GM19395 (cell line): ENCODE data around the gene CYB5R3.
"Not testable (repeated sequence)": the region's sequence is repeated elsewhere in the genome, so short reads cannot be mapped to it uniquely, and the experiment has no call there.

Source experiments
- ATAC-seq: cut with Tn5 transposase; IDR thresholded peaks from one replicate; pipeline ENCODE4 v1.9.1; 2021; ENCODE audit warnings: mild to moderate bottlenecking, moderate library complexity; ENCODE audit not compliant: unreplicated experiment

CYB5R3 gene

GRCh38 chr22:42626431-42626830 is 22.8 kb downstream of the CYB5R3 start:
- ATAC-seq, result no peak

DNA sequence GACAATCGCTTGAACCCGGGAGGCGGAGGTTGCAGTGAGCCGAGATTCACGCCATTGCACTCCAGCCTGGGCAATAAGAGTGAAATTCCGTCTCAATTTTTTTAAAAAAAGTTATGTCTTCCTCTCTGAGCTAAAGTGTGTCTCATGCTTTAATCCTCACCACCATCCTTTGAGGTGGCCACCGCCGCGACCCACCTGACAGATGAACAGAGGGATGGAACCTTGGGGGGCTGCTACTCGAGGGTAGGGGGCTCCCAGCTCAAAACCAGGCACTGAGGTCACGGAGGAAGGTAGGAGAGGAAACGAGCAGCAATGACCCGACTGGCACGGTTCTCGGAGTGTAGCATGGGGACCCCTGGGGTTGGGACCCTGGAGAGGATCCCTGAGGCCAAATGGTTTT is 23.8 kb downstream of the CYB5R3 start:
- ATAC-seq, result no peak

GRCh38 chr22:42624551-42625106 is 24.6 kb downstream of the CYB5R3 start:
- ATAC-seq, result no peak

DNA sequence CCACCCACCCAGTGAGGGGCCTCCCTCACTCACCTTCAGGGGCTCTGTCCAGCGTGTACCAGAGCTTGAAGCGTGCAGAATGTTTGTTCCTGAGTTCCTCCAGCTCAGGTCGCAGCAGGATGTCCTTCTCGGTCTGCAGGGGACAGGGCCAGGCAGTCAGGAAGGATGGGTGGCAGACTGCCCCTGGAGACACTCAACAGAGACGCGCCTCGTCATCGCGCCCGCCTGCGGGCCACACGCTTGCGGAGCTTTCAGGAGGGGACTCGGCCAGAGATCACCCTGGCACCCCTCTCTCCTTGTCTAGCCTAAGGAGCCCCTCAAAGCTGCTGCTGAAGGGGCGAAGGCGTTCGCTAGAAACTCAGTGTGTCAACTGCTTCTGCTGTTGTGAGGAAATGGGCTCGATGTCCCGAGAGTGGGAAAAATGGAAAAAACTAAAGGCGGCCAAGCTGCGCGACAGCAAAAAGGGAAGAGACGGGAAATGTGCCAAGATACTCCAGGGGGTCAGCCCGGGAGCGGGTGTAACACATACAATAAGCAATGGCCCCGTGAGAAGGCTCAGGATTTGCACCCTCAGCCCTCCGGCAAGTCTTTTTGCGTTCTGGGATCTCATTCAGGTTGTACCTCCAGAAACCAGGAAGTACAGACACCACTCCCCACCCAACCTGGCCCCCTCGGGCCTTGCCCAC is 25.3 kb downstream of the CYB5R3 start:
- ATAC-seq, result no peak

DNA sequence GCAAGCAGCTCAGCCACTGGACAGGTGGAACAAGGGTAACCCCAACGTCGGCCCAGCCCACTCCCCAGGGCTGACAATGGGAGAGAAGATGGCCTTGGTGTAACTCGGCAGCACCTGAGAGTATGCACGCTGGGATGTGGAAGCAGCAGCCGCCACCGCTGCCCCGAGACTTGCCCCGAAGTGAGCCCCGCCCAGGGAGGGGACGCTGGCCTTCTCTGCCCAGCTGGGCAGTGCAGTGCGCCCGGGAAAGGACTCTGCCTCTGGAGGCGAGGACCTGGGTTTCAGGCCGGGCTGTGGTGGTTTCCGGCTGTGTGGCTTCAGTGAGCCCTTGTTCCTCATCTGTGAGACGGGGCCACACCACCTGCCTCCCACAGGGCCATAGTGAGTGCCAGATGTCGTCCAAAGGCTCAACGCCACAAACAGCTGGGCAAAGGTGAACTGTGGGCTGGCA is 25.9 kb downstream of the CYB5R3 start:
- ATAC-seq, result no peak

GRCh38 chr22:42622061-42622710 is 27.0 kb downstream of the CYB5R3 start:
- ATAC-seq, result no peak

GRCh38 chr22:42621505-42622002 is 27.6 kb downstream of the CYB5R3 start:
- ATAC-seq, result no peak

DNA sequence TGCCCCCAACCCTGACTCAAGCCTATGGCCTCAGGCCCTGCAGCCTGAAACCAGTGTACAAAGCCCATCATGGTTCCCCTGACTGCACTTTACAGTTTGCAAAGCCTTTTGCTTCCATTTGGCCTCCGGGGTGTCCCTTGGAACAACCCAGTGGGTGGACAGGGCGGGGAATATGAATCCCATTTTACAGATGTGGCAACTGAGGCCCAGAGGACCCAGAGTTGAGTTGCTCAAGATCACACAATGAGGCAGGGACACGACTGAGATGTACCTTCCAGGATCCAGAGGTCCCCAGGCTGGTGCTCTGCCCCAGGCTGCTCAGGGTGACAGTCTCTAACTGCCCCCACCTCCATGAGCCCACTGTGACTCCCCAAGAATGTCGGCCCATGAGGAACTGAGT is 29.1 kb downstream of the CYB5R3 start:
- no peak for ATAC-seq

DNA sequence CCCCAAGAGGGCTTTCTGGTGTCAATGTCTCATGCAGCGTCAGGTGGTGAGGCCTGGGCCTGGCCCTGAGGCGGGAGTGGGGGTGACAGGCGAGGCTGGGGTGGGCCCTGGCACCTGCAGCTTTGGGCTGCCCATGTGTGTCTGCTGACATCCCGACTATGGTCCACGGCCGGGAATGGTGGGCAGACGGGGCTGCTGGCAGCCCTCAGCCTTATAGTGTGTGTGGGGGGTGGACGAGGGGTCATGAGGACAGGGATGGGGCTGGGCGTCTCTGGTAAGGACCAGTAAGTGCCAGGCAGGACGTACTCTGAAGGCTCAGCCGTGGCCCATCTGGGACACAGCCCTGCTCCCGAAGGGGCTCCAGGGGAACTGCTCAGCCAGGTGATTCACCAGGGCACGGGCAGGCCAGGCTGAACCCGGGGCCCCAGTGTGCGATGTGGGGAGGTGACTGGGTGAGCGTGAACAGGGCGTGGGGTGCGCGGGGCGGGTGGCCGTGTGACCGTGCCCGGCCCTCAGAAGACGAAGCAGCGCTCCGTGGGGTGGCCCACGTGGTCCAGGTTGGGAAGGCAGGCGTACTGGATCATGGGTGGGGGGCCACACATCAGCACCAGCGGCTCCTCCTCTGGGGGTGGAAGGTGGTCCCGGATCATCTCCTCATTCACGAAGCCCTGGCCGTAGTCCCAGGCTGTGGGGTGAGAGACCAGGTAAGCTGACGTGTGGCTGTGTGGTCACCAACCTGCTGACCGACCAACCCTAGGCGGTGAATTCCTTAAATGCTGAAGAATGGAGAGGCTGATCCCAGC is 29.7 kb downstream of the CYB5R3 start:
- no peak for ATAC-seq

GRCh38 chr22:42617155-42617983 is 31.8 kb downstream of the CYB5R3 start:
- ATAC-seq, result no peak

GRCh38 chr22:42615860-42616175 is 33.4 kb downstream of the CYB5R3 start:
- ATAC-seq, result not testable (repeated sequence)

GRCh38 chr22:42615092-42615859 is 33.9 kb downstream of the CYB5R3 start:
- ATAC-seq, result peak; percentile 72

GRCh38 chr22:42614312-42615091 is 34.7 kb downstream of the CYB5R3 start, which contains the start of gene POLDIP3:
Gene POLDIP3, minus strand, starts transcription at chr22:42614883. Its CDS starts 26 bp downstream, at chr22:42614857.
- ATAC-seq, result peak; percentile 68

DNA sequence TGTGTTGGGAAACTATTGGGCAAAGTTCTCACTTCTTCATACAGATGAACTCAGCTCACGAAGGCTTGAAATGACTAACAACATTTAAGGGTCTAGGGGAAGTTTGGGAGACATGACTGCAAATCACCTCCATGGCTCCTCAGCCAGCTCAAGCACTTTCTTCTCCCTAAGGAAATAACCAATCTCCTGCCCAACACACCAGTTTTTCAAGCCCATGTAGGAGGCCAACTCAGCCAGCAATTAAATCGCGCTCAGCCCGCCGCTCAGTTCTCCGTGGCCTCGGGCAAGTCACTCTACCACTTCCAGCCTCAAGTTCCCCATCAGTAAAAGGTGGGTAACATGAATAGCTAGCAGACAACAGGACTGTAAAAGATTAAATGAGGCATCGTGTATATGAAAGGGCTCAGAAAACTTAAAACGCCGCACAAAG is 35.3 kb downstream of the CYB5R3 start:
- ATAC-seq, result no peak

DNA sequence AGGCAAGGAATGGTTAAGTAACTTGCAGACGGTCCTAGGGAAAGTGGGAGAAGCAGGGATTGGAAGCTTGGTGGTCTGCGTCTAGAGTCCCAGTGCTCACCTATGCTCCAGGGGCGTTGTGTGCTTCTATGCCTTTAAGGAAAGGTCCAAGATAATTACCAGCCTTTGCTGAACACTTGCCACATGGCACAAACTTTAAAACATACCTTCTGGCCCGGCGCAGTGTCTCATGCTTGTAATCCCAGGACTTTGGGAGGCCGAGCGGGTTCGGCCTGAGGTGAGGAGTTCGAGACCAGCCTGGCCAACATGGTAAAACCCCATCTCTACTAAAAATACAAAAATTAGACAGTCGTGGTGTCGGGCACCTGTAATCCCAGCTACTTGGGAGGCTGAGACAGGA is 36.9 kb downstream of the CYB5R3 start:
- ATAC-seq, result no peak

DNA sequence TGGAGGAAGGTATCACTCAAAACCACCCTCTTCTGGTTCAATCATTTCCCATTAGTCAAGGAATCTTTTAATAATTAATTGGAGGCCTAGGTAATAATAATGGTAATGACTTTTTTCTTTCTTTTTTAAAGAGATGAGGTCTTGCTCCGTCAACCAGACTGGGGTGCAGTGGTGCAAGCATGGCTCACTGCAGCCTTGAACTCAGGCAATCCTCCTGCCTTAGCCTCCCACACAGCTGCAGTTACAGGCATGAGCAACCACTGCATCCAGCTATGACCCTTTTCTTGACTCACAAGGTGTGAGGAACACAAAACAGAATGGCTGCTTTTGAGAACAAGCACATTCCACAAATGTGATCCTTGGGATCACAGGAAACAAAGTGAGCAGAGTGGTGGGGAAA is 38.1 kb downstream of the CYB5R3 start:
- no peak for ATAC-seq

- no peak for ATAC-seq
Observed at GRCh38 chr22:42610186-42610585, 39.0 kb downstream of the CYB5R3 start.

DNA sequence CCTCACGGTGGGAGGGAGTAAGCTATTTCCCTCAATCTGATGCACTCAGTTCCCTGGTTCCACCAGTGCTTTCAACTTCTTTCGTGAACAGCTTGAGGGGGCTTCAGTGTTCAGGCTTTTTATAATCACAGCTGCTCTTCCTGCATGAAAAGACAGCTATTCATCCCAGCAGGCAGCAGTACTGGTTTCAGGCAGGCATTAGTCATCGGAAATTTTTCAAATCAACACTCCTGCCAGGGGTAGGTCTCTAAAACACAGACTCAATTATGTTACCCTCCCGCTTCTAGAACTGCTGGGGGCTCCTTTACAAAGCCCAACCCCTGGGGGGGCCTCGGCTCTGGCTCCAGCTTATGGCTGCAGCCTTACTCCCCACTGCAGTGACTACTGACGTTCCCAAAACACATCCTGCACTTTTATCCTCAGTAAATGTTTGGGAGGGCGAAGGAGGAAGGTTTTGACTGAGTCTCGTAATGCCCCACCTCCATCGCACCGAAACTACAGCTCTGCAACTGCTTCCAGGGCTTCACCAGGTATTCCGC is 40.3 kb downstream of the CYB5R3 start:
- ATAC-seq, result no peak
